Epidermal melanocyte (primary cell): Measurements from ENCODE around the gene OSTM1.
A peak's percentile ranks its signal among the peaks of the same experiment; 100 is the strongest.
"Not testable (repeated sequence)": the region's sequence is repeated elsewhere in the genome, so short reads cannot be mapped to it uniquely, and the experiment has no call there.

ENCODE experiments used
- DNase-seq: peaks from one replicate; pipeline ENCODE4 v3.0.0; 2011; ENCODE audit warnings: low spot score; ENCODE audit not compliant: insufficient read length

OSTM1 gene

DNA sequence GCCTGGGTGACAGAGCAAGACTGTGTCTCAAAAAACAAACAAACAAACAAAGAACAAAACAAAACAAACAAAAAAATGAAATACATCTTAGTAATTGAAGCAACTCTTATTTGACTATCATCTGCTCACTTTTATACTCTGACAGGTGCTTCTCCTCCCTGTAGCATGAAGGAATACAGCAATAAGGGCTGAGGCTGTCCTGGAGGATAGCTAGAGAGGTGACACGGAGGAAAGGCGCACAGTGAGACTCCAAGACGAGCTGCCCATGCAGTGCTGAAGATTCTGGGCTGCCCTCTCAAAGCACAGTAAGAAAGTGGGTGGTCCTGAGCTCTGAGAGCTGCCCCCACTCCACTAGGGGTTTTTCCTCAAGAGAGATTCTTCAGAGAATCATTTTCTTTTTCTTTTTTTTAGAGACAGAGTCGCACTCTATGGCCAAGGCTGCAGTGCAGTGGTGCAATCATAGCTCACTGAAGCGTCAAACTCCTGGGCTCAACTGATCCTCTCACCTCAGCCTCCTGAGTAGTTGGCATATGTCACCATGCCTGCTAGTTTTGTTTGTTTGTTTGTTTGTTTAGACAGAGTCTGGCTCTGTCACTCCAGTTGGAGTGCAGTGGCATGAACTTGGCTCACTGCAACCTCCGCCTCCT lies 50.0 kb downstream of the OSTM1 start:
- DNase-seq = no peak

- no peak for DNase-seq
Observed at GRCh38 chr6:108020472-108021116, 53.9 kb downstream of the OSTM1 start.

DNA sequence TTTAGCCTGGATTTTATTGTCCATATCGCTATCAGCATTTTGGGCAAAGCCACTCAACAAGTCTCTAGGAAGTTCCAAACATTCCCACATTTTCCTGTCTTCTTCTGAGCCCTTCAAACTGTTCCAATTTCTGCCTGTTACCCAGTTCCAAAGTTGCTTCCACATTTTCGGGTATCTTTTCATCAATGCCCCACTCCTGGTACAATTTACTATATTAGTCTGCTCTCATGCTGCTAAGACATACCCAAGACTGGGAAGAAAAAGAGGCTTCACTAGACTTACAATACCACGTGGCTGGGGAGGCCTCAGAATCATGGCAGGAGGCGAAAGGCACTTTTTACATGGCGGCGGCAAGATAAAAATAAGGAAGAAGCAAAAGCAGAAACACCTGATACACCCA lies 58.3 kb downstream of the OSTM1 start:
- DNase-seq = not testable (repeated sequence)

DNA sequence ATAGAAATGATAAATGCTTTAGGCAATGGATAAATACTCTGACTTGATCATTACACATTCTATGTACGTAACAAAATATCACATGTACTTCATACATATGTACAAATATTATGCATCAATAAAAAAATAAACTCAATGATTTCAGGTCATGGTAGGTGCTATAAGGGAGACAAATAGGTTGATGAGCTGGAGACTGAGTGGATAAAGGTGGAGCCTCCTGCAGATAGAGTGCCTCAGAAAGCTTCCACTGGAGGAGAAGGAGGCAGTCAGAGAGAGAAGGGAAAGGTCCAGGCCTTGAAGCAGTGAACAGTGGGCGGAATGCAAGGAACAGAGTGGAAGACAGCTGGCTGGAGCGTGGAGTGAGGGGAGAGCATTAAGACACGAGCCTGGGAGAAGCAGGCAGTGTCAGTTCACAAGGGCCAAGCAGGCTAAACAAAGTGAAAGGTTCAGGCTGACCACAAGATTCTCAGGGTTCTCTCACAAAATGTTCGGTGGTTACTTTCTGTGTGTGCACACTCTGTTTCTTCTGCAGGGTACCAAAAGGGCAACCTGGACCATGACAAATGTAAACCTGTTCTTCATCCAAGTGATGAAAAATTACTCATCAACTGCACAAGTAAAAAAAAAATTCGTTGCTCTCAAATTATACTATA lies 60.6 kb downstream of the OSTM1 start:
- no peak for DNase-seq

DNA sequence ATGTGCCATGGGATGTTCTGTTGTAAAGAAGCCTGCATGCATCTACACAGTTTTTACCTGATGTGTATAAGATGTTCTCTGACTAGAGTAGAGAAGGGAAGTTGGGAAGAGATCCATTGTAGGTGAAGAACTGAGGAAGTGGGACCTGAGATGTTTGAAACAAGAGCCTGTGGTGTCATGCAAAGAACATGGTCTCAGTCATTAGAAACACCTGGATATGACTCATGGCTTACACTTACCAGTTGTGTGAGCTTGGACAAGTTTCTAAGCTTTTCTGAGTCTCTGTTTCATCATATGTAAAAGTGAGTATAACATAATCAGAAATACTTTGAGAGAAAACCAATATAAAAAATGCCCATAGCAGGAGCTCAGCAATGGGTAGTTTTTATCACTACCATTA lies 64.6 kb downstream of the OSTM1 start:
- DNase-seq = no peak

DNA sequence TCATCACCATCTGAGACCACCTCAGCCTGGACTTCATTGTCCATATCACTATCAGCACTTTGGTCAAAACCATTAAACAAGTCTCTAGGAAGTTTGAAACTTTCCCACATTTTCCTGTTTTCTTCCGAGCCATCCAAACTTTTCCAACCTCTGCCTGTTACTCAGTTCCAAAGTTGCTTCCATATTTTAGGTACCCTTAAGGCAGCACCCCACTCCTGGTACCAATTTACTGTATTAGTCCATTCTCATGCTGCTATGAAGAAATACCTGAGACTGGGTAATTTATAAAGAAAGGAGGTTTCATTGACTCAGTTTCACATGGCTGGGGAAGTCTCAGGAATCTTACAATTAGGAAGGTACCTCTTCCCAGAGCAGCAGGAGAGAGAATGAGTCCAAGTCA lies 65.3 kb downstream of the OSTM1 start:
- not testable (repeated sequence) for DNase-seq

- DNase-seq = no peak
Observed at GRCh38 chr6:108008363-108008762, 66.2 kb downstream of the OSTM1 start.

GRCh38 chr6:108005961-108006360 lies 68.6 kb downstream of the OSTM1 start:
- no peak for DNase-seq

GRCh38 chr6:108004861-108005260 lies 69.7 kb downstream of the OSTM1 start:
- DNase-seq = no peak

GRCh38 chr6:108002365-108003221 lies 71.9 kb downstream of the OSTM1 start:
- DNase-seq = peak; percentile 66

DNA sequence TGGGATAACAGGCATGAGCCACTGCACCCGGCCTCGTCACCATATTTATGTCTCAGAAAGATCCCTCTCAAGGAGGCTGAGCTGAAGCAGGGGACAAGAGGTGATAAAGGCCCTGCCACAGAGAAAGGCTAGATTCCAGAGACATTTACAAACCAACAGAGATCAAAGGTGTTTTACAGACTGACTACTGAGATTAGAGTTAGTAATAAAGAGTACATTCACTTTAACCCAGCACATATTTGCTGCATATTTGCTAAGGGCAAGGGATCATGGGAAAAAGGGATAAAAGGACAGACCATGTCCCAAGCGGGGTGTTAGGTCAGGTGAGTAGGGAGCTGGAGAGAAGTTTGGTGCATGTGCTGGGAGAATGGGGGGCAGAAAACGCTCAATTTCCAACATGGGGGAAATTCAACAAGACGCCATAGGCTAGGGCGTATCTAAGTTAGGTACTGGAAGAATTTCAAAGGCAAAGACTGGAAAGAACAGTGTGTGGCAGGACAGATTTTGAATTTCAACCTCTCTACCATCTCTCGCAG lies 72.8 kb downstream of the OSTM1 start:
- DNase-seq = no peak

GRCh38 chr6:108000259-108000658 lies 74.3 kb downstream of the OSTM1 start:
- DNase-seq = not testable (repeated sequence)

GRCh38 chr6:107999341-107999740 lies 75.2 kb downstream of the OSTM1 start:
- no peak for DNase-seq

DNA sequence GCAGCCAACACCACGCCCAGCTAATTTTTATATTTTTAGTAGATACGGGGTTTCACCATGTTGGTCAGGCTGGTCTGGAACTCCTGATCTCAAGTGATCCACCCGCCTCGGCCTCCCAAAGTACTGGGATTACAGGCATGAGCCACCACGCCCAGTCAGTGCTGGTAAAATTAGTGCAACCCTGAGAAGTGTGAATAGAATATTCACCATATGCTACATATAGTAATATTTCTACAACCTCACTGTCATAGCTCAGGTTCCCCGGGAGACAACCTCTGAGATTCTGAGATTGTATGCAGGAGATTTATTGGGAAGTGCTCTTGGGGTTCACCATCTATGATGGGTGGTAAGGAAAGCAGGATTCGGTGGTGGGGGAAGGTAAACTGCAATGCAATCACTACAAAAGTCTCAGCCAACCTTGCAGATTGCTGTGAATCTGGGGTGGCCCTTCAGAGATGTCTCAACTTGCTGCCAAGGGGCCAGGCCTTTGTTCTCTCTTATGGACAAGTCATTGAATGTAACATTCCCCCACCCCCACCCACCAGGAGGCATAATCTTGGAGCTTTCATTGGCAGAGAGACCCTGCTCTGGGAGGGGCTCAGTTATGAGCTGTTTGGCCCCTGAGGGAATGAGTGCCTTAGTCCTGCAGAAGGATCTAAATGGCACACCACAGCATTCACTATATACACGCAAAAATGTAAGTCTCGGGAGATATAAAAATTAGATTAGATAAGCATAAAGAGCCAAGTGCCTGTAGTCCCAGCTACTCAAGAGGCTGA lies 82.6 kb downstream of the OSTM1 start:
- DNase-seq = no peak
